Measurements from ENCODE around the gene AGBL1.

AGBL1 gene

GRCh38 chr15:86159468-86159867 is 79.8 kb downstream of the AGBL1 start:
- Mint-ChIP-seq H3K27me3 (ENCODE audit: low read depth, poor library complexity) (peaks cover 15% of the 10 kb centered on the region), H3K27ac (no peak overlapping the region), H3K36me3 (ENCODE audit: low read depth) (no peaks in the 10 kb centered on the region), H3K4me1 (peaks cover 32% of the 10 kb centered on the region), H3K9me3 (peaks cover 1% of the 10 kb centered on the region), H3K4me3 (no peak overlapping the region)
- DNase-seq = no peak
- no peak for TF ChIP-seq CTCF (IDR thresholded peaks at IDR 0.05)

GRCh38 chr15:86161250-86161649 is 81.6 kb downstream of the AGBL1 start:
- Mint-ChIP-seq H3K36me3 (ENCODE audit: low read depth) (no peaks in the 10 kb centered on the region), H3K4me1 (peaks cover 49% of the 10 kb centered on the region), H3K27me3 (ENCODE audit: low read depth, poor library complexity) (peaks cover 15% of the 10 kb centered on the region), H3K4me3 (no peak overlapping the region), H3K9me3 (no peaks in the 10 kb centered on the region), H3K27ac (no peak overlapping the region)
- TF ChIP-seq CTCF (IDR thresholded peaks at IDR 0.05) = no peak
- no peak for DNase-seq

- H3K9me3 Mint-ChIP-seq = no peaks in the 10 kb centered on the region
- DNase-seq = no peak
- peaks cover 58% of the 10 kb centered on the region for H3K4me1 Mint-ChIP-seq
- no peaks in the 10 kb centered on the region for H3K36me3 Mint-ChIP-seq (ENCODE audit: low read depth)
- no peak for TF ChIP-seq CTCF (IDR thresholded peaks at IDR 0.05)
- H3K4me3 Mint-ChIP-seq = no peak overlapping the region
- H3K27me3 Mint-ChIP-seq (ENCODE audit: low read depth, poor library complexity) = peaks cover 15% of the 10 kb centered on the region
- H3K27ac Mint-ChIP-seq = no peak overlapping the region
Observed at GRCh38 chr15:86162172-86162591, 82.5 kb downstream of the AGBL1 start.

GRCh38 chr15:86162641-86163040 is 83.0 kb downstream of the AGBL1 start:
- peaks cover 62% of the 10 kb centered on the region for H3K4me1 Mint-ChIP-seq
- no peaks in the 10 kb centered on the region for H3K9me3 Mint-ChIP-seq
- no peak for DNase-seq
- no peak for TF ChIP-seq CTCF (IDR thresholded peaks at IDR 0.05)
- H3K36me3 Mint-ChIP-seq (ENCODE audit: low read depth) = no peaks in the 10 kb centered on the region
- no peak overlapping the region for H3K27ac Mint-ChIP-seq
- H3K27me3 Mint-ChIP-seq (ENCODE audit: low read depth, poor library complexity) = peaks cover 15% of the 10 kb centered on the region
- H3K4me3 Mint-ChIP-seq = no peak overlapping the region

- no peaks in the 10 kb centered on the region for H3K36me3 Mint-ChIP-seq (ENCODE audit: low read depth)
- peaks cover 71% of the 10 kb centered on the region for H3K4me1 Mint-ChIP-seq
- no peaks in the 10 kb centered on the region for H3K9me3 Mint-ChIP-seq
- peak overlapping the region; percentile 47 for H3K4me3 Mint-ChIP-seq
- no peak for DNase-seq
- peaks cover 6% of the 10 kb centered on the region for H3K27me3 Mint-ChIP-seq (ENCODE audit: low read depth, poor library complexity)
- TF ChIP-seq CTCF (IDR thresholded peaks at IDR 0.05) = no peak
- H3K27ac Mint-ChIP-seq = peak overlapping the region; percentile 96
Observed at GRCh38 chr15:86163816-86164215, 84.1 kb downstream of the AGBL1 start.

GRCh38 chr15:86164232-86164898 is 84.7 kb downstream of the AGBL1 start:
- Mint-ChIP-seq H3K27ac (peak overlapping the region; percentile 97), H3K9me3 (no peaks in the 10 kb centered on the region), H3K27me3 (ENCODE audit: low read depth, poor library complexity) (peaks cover 6% of the 10 kb centered on the region), H3K4me3 (peak overlapping the region; percentile 49), H3K4me1 (peaks cover 75% of the 10 kb centered on the region), H3K36me3 (ENCODE audit: low read depth) (no peaks in the 10 kb centered on the region)
- no peak for TF ChIP-seq CTCF (IDR thresholded peaks at IDR 0.05)
- DNase-seq = no peak

All from nephron progenitor cell (in vitro differentiated cells).